Hematopoietic multipotent progenitor cell treated with erythropoietin and hydrocortisone succinate and interleukin-3 and kit ligand, for 17 days (in vitro differentiated cells): ENCODE data around the gene POT1.

Experiments used
- DNase-seq: peaks from one replicate; pipeline ENCODE4 v3.0.0-alpha.2; 2015; ENCODE audit warnings: low spot score

Gene POT1

DNA sequence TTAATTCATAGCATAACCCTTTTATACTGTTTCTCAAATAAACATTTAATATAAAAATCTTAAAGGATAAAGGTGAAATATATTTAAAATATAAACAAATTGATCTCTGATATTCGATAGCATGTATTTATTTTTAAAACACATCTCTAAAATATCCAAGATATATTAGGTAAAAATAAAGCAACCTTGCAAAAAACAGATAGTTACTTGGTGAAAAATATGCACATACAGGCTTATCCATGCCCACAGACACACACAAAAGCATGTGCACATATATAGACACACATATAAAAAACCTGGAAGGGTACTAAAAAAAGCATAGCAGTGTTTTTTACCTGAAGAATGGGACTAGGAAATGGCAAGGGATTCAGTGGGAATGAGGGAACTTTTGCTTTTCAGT, 19.8 kb downstream of the POT1 start:
- no peak for DNase-seq

DNA sequence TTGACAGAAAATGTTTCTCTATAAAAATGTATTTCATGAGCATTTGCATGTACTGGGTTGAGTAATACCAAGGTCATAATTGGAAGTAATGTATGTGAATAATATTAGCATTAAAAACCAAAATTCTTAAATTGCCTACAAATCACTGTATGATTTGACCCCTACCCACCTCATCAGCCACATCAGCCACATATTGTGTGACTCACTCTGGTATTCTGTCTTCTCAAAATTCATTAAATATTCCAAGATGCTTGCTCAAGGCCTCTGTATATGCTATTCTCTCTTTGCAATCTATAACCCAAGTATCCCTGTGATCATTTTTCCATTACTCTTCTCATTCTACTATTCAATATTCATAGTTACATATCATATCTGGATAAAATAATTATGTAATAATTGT, 21.4 kb downstream of the POT1 start:
- no peak for DNase-seq

DNA sequence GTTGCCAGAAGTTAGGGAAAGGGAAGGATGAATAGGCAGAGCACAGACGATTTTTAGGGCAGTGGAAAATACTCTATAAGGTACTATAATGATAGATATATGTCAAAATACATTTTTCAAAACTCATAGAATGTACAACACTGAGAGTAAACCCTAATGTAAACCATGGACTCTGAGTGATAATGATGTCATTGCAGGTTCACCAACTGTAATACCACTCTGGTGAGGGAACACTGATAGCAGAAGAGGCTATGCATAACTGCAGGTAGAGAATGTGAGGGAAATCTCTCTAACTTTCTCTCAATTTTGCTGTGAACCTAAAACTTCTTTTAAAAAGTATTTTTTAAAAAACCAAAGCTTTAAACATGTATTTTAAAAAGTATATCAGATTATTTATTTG, 22.1 kb downstream of the POT1 start:
- no peak for DNase-seq

- DNase-seq = no peak
Measured at GRCh38 chr7:124898531-124898930, 31.1 kb downstream of the POT1 start.

GRCh38 chr7:124896001-124896400, 33.6 kb downstream of the POT1 start:
- no peak for DNase-seq

GRCh38 chr7:124893140-124893827, 36.3 kb downstream of the POT1 start:
- no peak for DNase-seq

- no peak for DNase-seq
Measured at GRCh38 chr7:124887247-124887646, 42.4 kb downstream of the POT1 start.

GRCh38 chr7:124881981-124882380, 47.6 kb downstream of the POT1 start:
- no peak for DNase-seq

GRCh38 chr7:124879771-124880170, 49.9 kb downstream of the POT1 start:
- no peak for DNase-seq

GRCh38 chr7:124879103-124879502, 50.5 kb downstream of the POT1 start:
- no peak for DNase-seq

DNA sequence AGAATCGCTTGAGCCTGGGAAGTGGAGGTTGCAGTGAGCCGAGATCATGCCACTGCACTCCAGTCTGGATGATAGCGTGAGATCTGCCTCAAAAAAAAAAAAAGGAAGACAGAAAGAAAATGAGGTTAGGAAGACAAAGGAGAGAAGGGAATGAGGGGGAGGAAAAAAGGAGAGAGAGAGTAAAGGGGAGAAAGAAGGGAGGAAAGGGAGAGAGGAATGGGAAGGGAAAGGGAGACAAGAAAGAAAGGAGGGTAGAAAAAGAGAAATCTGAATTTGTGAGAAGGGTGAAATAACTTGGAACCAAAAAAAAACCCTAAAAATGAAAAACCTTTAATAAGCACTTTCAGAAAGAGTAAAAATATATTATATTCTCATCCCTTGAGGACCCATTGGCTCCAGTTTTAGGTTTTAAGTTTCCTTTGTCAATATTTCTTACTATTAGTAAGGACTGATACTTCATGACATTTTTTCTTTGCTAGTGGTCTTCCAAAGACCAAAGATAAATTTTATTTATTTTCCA, 54.9 kb downstream of the POT1 start:
- DNase-seq = no peak

- no peak for DNase-seq
Measured at GRCh38 chr7:124857672-124858235, 71.9 kb downstream of the POT1 start.

DNA sequence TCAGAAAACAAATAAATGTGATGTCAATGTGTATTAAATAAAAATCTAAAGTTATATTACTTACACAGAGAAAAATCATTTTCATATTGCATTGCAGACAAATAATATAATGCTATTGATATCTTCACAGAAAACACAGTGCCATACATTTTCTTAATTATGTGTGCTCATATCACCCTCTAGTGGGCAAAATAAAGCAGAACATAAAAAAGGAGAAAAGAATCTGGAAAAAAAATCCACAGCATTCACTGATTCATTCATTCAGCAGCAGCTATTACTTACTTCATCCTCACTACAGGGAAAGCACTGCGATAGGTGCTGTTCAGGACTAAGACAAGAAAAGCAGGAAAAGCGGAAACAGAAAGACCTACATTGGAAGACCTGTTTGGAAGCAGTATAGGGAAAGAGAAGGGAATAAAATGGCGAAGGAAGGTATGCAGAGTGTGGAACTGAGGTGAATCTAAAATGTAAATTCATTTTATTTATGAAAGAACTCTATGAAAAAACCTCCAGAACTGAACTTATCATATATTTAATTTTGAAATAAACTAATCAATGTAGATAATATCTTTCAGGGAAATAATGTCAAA, 73.2 kb downstream of the POT1 start:
- peak; percentile 37 for DNase-seq

DNA sequence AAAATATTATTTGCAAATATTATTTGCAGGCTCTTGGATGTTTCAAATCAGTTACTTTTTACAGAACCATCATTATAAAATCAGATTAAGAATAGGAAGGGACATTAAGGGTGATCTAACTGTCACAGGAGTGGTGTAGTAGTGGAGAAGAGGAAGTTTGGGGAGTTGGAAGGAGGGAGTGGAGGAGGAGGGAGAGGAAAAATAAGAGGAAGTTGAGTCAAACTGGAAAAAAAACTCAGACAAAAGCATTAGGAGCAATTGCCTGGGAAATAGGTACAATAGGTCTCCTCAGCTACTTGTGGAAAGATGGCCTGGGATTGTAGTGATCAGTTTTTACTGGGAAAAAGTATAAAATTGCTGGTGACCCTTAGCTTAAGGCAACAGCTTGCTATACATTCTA, 86.3 kb downstream of the POT1 start:
- DNase-seq = no peak

GRCh38 chr7:124840435-124840834, 89.2 kb downstream of the POT1 start:
- no peak for DNase-seq

- DNase-seq = no peak
Measured at GRCh38 chr7:124839687-124840086, 89.9 kb downstream of the POT1 start.

- DNase-seq = no peak
Measured at GRCh38 chr7:124836173-124836572, 93.5 kb downstream of the POT1 start.

DNA sequence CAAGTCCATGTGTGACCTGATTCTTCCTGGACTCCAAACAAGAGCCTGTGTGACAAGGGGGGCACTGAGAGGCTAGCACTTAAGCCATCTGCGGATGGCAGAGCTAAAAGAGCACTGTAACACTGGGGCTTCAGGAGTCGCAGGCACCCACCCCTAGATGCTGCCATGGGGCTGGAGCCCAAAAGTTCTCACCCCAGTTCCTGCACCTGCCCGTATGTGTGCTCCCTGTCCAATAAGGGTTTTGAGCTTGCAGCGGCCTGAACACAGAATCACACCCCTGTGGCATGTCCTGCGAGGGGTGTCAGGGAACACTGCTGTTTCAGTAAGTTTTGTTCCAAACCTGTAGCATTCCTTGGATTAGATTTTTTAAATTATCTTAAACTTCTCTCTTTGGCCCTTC, 110.8 kb downstream of the POT1 start:
- no peak for DNase-seq

DNA sequence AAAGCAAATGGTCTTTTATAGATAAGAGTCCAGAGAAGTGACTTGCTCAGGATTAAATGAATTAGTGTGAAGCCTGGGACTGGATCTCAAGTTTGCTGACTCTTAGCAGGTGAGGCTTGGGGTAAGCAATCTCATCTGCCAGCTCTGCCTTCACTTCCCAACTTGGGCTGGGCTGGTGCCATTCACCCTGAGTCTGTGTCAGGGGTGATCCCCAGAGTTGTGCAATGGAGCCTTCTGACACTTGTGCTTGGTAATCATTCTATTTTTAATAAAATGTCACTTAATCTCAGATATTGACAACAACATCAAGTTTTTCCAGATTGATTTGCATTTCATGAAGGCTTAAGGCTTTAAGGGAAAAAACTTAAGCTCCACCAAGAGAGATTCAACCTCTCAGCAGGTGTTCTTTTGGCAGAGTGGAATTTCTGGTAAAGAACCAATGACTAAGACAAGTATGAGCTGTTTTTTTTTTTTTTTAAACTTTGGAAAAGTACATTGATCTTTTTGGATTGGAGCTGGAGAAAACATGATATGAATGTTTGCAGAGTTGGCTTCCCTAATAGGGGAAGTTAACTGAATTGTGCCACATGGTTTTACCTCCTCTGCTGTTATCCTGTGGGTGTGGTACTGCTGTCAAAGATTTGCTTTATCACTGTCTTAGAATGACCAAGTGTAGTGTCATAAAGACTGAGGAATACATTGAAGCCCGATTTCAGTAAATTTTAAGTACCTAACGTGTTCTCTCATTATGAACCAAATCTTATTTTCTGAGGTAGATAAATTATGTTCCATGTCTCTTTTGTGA, 115.4 kb downstream of the POT1 start:
- no peak for DNase-seq

DNA sequence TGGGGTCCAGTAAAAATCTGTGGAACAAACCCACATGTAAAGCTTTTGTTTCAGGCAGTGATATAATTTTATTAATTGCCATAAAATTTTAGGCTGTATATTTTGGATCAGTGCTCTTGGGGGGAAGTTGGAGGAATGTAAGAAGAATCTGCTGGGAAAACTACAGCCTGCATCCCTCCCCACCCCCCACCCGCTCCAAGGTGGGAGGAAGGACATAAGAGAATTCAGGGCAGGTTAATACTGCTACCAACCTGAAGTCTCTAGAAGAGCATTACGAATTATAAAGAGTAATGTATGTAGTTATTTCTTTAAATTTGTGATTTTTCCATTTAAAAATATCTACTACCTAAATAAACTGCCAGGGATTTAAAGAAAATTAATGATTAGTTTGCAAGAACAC, 116.9 kb downstream of the POT1 start:
- no peak for DNase-seq

DNA sequence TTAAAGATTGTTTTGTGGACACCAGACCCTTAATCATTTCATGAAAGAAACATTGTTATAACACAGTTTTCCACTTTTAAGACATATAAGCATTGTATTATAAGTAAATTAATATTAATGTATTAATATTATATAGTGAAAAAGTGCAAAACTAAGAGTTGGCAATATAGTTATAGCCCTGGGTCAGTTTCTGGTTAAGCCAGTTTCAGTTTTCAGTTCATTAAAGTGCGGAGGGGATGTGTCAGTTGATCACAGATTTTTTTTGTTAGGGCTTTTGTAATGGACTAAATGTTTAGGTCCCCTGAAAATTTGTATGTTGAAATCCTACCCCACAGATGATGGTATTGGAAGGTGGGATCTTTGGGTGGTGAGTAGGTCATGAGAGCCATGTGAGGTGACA, 118.3 kb downstream of the POT1 start:
- no peak for DNase-seq

DNA sequence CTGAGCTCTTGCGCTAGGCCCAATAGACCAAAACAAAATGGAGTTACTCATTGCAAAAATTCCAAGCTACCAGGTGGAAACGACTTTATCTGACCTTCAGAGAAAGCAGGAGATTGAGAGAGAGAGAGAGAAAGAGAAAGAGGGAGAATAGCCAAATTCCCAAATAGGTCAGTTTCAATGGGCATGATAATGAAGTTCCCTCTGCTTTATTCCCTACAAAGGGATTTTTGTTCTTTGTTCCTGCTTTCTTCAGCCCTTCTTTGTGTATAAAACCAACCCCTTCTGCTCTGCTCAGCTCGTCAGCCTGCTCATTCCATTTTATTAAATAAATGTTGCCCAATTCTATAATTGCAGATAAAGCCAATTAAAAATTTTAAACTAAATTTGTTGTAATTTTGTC, 119.0 kb downstream of the POT1 start:
- no peak for DNase-seq

DNA sequence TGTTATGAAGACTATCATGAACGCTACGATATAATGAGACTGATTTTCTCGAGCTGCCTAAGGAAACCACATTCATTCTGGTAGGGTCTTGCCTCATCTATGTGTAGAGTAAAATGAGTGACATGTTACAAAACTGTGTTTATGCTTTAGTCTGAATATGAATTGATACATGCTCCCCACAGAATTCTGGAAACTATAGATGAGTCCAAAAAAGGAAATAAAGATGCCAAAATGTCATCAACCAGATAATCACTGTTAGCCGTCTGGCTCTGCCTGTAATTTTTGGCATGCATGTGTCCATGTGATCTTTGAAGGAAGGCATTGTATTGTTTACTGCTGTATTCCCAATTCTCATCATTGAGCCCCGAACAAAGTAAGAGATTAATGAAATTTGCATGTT, 121.4 kb downstream of the POT1 start:
- no peak for DNase-seq
